ENCODE measurements around the gene CMIP. TPM values are rescaled to one million over a fixed set of nuclear protein-coding genes. Genes with fewer than 3 reads are reported as not detected.

Gene CMIP
- total RNA-seq, 2 donors from 2014 or later = 28.5 to 57.5 TPM

GRCh38 chr16:81554979-81555378 is 110.4 kb downstream of the CMIP start:
- ATAC-seq (replicated peaks) = no peak
- H3K27ac Mint-ChIP-seq = no peak overlapping the region
- H3K9me3 Mint-ChIP-seq = no peaks in the 10 kb centered on the region
- H3K4me1 Mint-ChIP-seq = peaks cover 40% of the 10 kb centered on the region
- H3K4me3 Mint-ChIP-seq = no peak overlapping the region
- no peaks in the 10 kb centered on the region for H3K36me3 Mint-ChIP-seq (ENCODE audit: low read depth)
- H3K27me3 Mint-ChIP-seq = no peaks in the 10 kb centered on the region

- Mint-ChIP-seq H3K9me3 (no peaks in the 10 kb centered on the region), H3K27me3 (no peaks in the 10 kb centered on the region), H3K27ac (no peak overlapping the region), H3K4me1 (peaks cover 37% of the 10 kb centered on the region), H3K4me3 (no peak overlapping the region), H3K36me3 (ENCODE audit: low read depth) (no peaks in the 10 kb centered on the region)
- no peak for ATAC-seq (replicated peaks)
These were observed 111.1 kb downstream of the CMIP start for GRCh38 chr16:81555660-81556059.

- H3K9me3 Mint-ChIP-seq = no peaks in the 10 kb centered on the region
- ATAC-seq (replicated peaks) = no peak
- H3K4me3 Mint-ChIP-seq = no peak overlapping the region
- peaks cover 31% of the 10 kb centered on the region for H3K4me1 Mint-ChIP-seq
- H3K27me3 Mint-ChIP-seq = no peaks in the 10 kb centered on the region
- H3K36me3 Mint-ChIP-seq (ENCODE audit: low read depth) = no peaks in the 10 kb centered on the region
- H3K27ac Mint-ChIP-seq = no peak overlapping the region
These were observed 112.2 kb downstream of the CMIP start for GRCh38 chr16:81556715-81557284.

DNA sequence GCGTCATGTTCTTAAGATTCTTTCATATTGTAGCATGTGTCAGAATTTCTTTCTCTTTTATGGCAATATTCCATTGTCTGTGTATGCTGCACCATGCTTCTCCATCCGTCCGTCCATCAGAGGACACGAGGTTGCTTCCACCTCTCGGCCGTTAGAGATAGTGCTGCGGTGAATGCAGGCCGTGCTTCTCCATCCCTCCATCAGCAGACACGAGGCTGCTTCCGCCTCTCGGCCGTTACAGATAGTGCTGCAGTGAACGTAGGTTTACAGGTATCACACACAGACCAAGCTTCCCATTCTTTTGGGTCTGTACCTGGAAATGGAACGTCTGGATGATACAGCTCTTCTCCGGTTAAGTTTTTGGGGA is 113.5 kb downstream of the CMIP start:
- Mint-ChIP-seq H3K4me3 (no peak overlapping the region), H3K27me3 (no peaks in the 10 kb centered on the region), H3K27ac (no peak overlapping the region), H3K36me3 (ENCODE audit: low read depth) (no peaks in the 10 kb centered on the region), H3K9me3 (no peaks in the 10 kb centered on the region), H3K4me1 (peaks cover 22% of the 10 kb centered on the region)
- ATAC-seq (replicated peaks) = no peak

DNA sequence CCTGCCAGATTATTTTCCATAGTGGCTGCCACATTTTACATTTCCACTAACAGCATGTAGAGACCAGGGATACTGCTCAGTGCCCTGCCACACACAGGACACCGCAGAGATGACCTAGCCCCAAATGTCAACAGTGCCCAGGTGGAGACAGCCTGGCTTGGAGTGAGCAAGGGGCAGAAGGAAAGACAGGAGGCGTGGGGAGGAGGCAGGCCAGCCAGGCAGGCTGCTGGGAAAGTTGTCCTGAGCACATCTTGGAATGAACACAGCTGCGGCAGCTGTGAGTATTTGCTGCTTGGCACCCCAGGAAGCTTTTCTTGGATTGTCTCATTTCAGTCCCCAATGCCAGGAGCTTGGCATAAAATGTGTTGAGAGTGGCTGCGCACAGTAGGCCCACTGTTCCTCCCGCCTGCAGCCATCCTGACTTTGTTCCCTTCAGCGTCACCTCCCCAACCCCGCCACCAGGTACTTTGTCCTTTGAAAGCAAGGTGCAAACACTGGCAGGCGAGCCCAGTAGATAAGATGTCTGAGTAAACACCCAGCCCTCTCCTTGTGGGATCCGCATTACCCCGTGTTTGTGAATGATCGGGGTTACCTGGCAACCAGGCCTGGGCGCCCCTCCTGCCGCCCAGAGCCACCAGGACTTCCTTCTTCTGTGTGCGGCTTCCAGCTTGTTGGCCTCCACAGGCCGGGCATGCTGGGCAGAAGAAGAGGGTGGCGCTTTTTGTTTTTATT is 114.0 kb downstream of the CMIP start:
- H3K27ac Mint-ChIP-seq = no peak overlapping the region
- no peaks in the 10 kb centered on the region for H3K27me3 Mint-ChIP-seq
- no peak for ATAC-seq (replicated peaks)
- H3K4me3 Mint-ChIP-seq = no peak overlapping the region
- H3K4me1 Mint-ChIP-seq = peaks cover 22% of the 10 kb centered on the region
- no peaks in the 10 kb centered on the region for H3K36me3 Mint-ChIP-seq (ENCODE audit: low read depth)
- H3K9me3 Mint-ChIP-seq = no peaks in the 10 kb centered on the region

GRCh38 chr16:81560979-81561657 is 116.5 kb downstream of the CMIP start:
- ATAC-seq (replicated peaks) = no peak
- Mint-ChIP-seq H3K4me1 (peaks cover 16% of the 10 kb centered on the region), H3K9me3 (no peaks in the 10 kb centered on the region), H3K27ac (no peak overlapping the region), H3K4me3 (no peak overlapping the region), H3K36me3 (ENCODE audit: low read depth) (no peaks in the 10 kb centered on the region), H3K27me3 (no peaks in the 10 kb centered on the region)

DNA sequence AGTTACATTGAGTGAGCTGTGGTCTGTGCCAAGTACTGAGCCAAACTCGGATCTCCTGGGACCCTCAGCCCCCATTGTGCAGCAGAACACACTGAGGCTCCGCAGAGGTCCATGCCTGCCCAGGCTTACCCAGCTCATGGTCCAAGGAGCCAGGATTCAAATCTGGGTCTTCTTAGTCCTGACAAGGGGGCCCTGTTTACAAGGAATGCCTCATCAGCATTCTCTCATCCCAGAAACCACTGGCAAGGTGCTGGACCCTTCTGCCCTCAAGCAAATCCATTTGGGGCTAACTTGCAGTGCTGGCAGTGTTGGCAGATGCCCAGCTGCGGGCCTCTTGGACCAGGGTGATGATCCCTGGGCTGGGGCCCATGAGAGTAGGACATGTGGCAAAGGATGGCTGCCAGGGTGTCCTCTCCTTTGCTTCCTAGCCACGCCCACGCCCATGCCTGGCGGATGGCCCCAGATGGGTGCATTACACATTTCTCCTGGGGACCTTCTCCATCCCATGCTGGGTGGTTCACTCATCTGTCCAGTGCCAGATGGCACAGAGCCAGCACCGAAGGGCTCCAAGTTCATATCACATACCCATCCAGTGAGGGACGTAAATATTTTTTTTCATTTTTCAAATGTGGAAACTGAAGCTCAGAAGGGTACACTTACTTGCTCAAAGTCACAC is 117.7 kb downstream of the CMIP start:
- peaks cover 17% of the 10 kb centered on the region for H3K4me1 Mint-ChIP-seq
- no peak for ATAC-seq (replicated peaks)
- H3K27me3 Mint-ChIP-seq = no peaks in the 10 kb centered on the region
- no peak overlapping the region for H3K4me3 Mint-ChIP-seq
- H3K27ac Mint-ChIP-seq = no peak overlapping the region
- H3K9me3 Mint-ChIP-seq = no peaks in the 10 kb centered on the region
- H3K36me3 Mint-ChIP-seq (ENCODE audit: low read depth) = no peaks in the 10 kb centered on the region

GRCh38 chr16:81562926-81563325 is 118.3 kb downstream of the CMIP start:
- Mint-ChIP-seq H3K27me3 (no peaks in the 10 kb centered on the region), H3K4me3 (no peak overlapping the region), H3K27ac (no peak overlapping the region), H3K9me3 (no peaks in the 10 kb centered on the region), H3K4me1 (peaks cover 20% of the 10 kb centered on the region), H3K36me3 (ENCODE audit: low read depth) (no peaks in the 10 kb centered on the region)
- ATAC-seq (replicated peaks) = no peak

DNA sequence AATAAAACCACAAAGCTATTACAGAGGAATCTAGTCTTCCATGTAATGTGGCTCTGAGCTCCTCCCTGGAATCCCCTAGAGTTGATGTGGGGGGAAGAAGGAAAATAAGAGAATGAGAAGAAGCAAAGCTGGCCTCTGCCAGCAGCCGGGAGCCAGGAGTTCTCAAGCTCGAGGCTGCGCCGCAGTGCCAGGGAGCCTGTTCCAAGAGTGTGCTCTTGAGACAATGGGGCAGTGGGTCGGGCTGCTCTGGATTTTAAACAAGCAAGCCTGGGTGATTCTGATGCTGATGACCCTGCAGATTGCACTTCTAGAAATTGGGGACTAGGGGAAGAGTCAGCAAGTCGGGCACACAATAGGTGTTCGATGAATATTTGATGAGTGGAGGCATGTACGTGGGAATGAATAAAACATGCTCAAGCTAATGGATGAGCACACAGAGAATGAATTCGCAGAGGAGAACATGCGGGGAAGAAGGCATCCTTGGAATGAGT is 119.9 kb downstream of the CMIP start:
- Mint-ChIP-seq H3K27ac (no peak overlapping the region), H3K36me3 (ENCODE audit: low read depth) (no peaks in the 10 kb centered on the region), H3K4me1 (peaks cover 31% of the 10 kb centered on the region), H3K9me3 (no peaks in the 10 kb centered on the region), H3K27me3 (no peaks in the 10 kb centered on the region), H3K4me3 (no peak overlapping the region)
- no peak for ATAC-seq (replicated peaks)

- no peak overlapping the region for H3K27ac Mint-ChIP-seq
These were observed 120.9 kb downstream of the CMIP start for GRCh38 chr16:81565321-81566028.

DNA sequence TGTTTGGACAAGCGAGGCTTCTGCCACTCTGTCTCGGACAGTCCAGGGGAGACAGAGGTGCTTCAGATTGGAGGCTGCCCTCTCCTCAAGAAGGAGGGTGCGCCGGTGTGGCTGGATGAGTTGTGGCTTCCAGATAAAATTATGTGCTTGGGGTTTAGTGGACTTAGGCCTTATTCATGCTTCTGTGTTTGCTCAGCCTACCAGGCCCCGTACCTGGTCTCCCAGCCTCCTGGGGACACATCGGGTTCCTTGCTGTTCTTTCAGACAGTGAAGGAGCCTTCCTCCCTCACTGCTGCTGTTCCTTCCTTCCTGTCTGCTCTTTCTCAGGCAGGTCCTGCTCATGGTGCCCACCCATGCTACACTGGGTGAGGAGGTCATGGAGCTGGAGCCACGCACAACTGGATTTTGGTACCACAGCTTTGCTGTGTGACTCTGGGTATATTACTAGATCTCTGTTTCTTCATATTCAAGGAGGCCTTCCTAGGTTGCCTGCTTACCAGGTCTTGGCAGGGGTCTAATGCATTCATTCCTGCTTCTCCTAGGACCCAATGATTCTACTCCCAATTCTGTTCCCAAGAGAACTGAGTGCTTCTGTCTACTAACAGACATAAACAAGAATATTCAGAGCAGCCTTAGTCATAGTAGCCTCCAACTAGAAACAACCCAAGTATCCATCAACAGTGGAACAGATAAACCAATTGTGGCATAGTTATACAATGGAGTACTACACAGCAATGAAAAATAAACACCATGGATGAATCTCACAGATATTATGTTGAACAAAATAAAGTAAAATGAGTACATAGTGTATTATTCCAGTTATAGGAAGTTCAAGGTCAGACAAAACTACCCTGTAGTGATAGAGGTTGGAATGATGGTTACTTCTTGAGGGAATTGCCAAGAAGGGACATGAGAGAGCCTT is 121.7 kb downstream of the CMIP start:
- no peaks in the 10 kb centered on the region for H3K36me3 Mint-ChIP-seq (ENCODE audit: low read depth)
- H3K4me1 Mint-ChIP-seq = peaks cover 31% of the 10 kb centered on the region
- no peak for ATAC-seq (replicated peaks)
- peak overlapping the region; percentile 47 for H3K27ac Mint-ChIP-seq
- no peaks in the 10 kb centered on the region for H3K9me3 Mint-ChIP-seq
- H3K4me3 Mint-ChIP-seq = no peak overlapping the region
- H3K27me3 Mint-ChIP-seq = no peaks in the 10 kb centered on the region

More at GRCh38 chr16:81565321-81566028, 120.9 kb downstream of the CMIP start:
- no peak for ATAC-seq (replicated peaks)
- peaks cover 31% of the 10 kb centered on the region for H3K4me1 Mint-ChIP-seq
- no peak overlapping the region for H3K4me3 Mint-ChIP-seq
- no peaks in the 10 kb centered on the region for H3K9me3 Mint-ChIP-seq
- no peaks in the 10 kb centered on the region for H3K36me3 Mint-ChIP-seq (ENCODE audit: low read depth)
- H3K27me3 Mint-ChIP-seq = no peaks in the 10 kb centered on the region

DNA sequence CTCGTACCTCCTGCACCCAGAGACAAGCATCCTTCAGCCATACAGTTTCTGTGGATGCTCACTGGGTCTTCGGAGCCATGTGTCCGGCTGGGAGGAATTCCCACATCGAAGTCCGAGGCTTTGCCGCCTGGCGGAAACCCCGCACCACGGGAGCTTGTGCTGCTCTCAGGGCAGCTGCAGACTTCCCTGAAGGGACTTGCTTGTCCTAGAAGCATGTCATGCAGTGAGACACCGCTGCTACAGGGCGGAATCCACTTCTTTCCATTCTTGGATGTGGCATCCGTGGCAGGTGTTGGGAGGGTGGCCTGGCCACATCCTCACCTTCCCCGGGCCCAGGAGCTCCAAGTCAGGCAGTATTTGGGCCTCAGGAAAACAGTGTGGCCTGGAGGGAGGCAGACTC is 122.5 kb downstream of the CMIP start:
- Mint-ChIP-seq H3K27ac (no peak overlapping the region), H3K27me3 (no peaks in the 10 kb centered on the region), H3K4me3 (no peak overlapping the region), H3K9me3 (no peaks in the 10 kb centered on the region), H3K4me1 (peaks cover 28% of the 10 kb centered on the region), H3K36me3 (ENCODE audit: low read depth) (no peaks in the 10 kb centered on the region)
- no peak for ATAC-seq (replicated peaks)

DNA sequence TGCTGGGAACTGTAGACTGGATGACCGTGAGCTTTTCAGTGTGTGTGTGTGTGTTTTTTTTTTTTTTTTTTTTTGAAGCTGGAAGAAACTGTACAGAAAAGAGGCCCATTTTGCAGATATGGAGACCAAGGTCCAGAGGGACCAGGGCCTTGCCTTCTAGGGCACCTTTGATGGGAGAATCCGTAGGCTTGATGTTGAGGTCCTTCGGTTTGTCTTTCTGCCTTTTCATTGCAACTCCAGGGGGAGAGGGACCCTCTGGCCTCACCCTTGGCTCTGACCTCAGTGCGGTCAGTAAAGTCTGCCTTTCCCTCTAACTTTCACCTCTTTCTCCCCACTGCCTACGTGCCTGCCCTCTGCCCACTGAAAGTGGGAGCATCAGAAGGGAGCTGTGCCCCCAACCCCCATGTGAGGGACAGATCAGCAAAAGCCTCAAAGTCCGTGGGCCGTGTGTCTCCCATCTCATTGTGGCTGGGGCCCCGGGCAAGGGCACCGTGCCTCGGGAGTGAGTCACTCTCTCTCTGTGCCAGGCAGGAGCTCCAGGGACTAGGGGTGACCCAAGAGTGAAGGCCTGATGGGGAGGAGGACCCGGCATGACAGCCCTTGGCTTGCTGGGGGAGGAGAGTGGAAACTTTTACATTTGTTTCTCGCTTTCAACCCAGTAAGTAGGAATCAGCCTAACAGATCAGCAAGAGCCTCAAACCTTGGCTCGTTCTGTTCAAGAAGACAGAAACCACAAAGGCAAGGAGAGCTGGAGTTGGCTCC is 123.6 kb downstream of the CMIP start:
- H3K36me3 Mint-ChIP-seq (ENCODE audit: low read depth) = no peaks in the 10 kb centered on the region

More for the DNA sequence above, 123.6 kb downstream of the CMIP start:
- peak; percentile 98 for ATAC-seq (replicated peaks)
- H3K27me3 Mint-ChIP-seq = no peaks in the 10 kb centered on the region
- H3K9me3 Mint-ChIP-seq = no peaks in the 10 kb centered on the region
- H3K27ac Mint-ChIP-seq = peak overlapping the region; percentile 92
- peaks cover 28% of the 10 kb centered on the region for H3K4me1 Mint-ChIP-seq
- H3K4me3 Mint-ChIP-seq = peak overlapping the region; percentile 71
